ENCODE measurements around the gene ZFR2.

- TF ChIP-seq, protein P1, sequence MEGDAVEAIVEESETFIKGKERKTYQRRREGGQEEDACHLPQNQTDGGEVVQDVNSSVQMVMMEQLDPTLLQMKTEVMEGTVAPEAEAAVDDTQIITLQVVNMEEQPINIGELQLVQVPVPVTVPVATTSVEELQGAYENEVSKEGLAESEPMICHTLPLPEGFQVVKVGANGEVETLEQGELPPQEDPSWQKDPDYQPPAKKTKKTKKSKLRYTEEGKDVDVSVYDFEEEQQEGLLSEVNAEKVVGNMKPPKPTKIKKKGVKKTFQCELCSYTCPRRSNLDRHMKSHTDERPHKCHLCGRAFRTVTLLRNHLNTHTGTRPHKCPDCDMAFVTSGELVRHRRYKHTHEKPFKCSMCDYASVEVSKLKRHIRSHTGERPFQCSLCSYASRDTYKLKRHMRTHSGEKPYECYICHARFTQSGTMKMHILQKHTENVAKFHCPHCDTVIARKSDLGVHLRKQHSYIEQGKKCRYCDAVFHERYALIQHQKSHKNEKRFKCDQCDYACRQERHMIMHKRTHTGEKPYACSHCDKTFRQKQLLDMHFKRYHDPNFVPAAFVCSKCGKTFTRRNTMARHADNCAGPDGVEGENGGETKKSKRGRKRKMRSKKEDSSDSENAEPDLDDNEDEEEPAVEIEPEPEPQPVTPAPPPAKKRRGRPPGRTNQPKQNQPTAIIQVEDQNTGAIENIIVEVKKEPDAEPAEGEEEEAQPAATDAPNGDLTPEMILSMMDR (IDR thresholded peaks at IDR 0.05; ENCODE audit: low read depth, low read length, poor library complexity, severe bottlenecking) = no peak
- TF ChIP-seq EZH2phosphoT487 (IDR thresholded peaks at IDR 0.05; ENCODE audit: borderline replicate concordance, low read length) = no peak
Measured at GRCh38 chr19:3904233-3904632, 35.4 kb upstream of the ZFR2 start.
